Smooth muscle cell (in vitro differentiated cells): ENCODE results near the gene ODAD4. TPM values are rescaled to one million over a fixed set of nuclear protein-coding genes. Genes with fewer than 3 reads are reported as not detected.

ENCODE experiments used
- DNase-seq: peaks from one replicate; lab custom pipeline; 2025; ENCODE audit not compliant: unreplicated experiment; lab: John Stamatoyannopoulos, UW
- H2AFZ ChIP-seq: fragments of 200-600 bp; sonication (generic); 2 replicates; pipeline ENCODE4 v1.6.0; 2016; ENCODE audit warnings: antibody characterized with exemption, low read depth, mild to moderate bottlenecking
- H3F3A ChIP-seq: fragments of 200-600 bp; sonication (generic); 2 replicates; pipeline ENCODE4 v1.6.0; 2017; ENCODE audit warnings: antibody characterized with exemption, low read depth
- H3K27ac ChIP-seq: fragments of 200-600 bp; sonication (generic); 2 replicates; pipeline ENCODE4 v1.5.1; 2016; ENCODE audit warnings: low read depth, mild to moderate bottlenecking
- H3K27me3 ChIP-seq: fragments of 200-600 bp; sonication (generic); 2 replicates; pipeline ENCODE4 v1.6.1; 2016; ENCODE audit warnings: low read depth, mild to moderate bottlenecking
- H3K36me3 ChIP-seq: fragments of 200-600 bp; sonication (generic); 2 replicates; pipeline ENCODE4 v1.5.1; 2016; ENCODE audit warnings: low read depth
- H3K4me1 ChIP-seq: fragments of 200-600 bp; sonication (generic); 2 replicates; pipeline ENCODE4 v1.5.1; 2016; ENCODE audit warnings: low read depth
- H3K4me2 ChIP-seq: fragments of 200-600 bp; sonication (generic); 2 replicates; pipeline ENCODE4 v1.6.0; 2016; ENCODE audit warnings: mild to moderate bottlenecking
- H3K4me3 ChIP-seq: fragments of 200-600 bp; sonication (generic); 2 replicates; pipeline ENCODE4 v1.5.1; 2016; ENCODE audit warnings: mild to moderate bottlenecking
- H3K79me2 ChIP-seq: fragments of 200-600 bp; sonication (generic); 2 replicates; pipeline ENCODE4 v1.6.0; 2016; ENCODE audit warnings: low read depth, mild to moderate bottlenecking
- H3K9ac ChIP-seq: fragments of 200-600 bp; sonication (generic); 2 replicates; pipeline ENCODE4 v1.6.0; 2016; ENCODE audit warnings: low read depth
- H3K9me3 ChIP-seq: fragments of 200-600 bp; sonication (generic); replicated peaks from 2 replicates; pipeline ENCODE4 v1.5.1; 2016; ENCODE audit warnings: low read depth
- H4K20me1 ChIP-seq: fragments of 200-600 bp; sonication (generic); 2 replicates; pipeline ENCODE4 v1.6.0; 2016; ENCODE audit warnings: low read depth
- CTCF ChIP-seq: fragments of 200-600 bp; sonication (generic); IDR thresholded peaks from 2 replicates; pipeline ENCODE4 v1.5.1; 2017; ENCODE audit warnings: borderline replicate concordance, mild to moderate bottlenecking, antibody characterized with exemption; ENCODE audit not compliant: insufficient read depth, poor library complexity, severe bottlenecking
- WGBS: methylation state at CpG from one replicate; pipeline ENCODE4 v1.1.7; 2016; ENCODE audit warnings: low lambda C conversion rate; 5-methylcytosine and 5-hydroxymethylcytosine counted together
- polyA plus RNA-seq: library from polyadenylated mRNA; unstranded; fragments of >200 nt; fragmentation: Nextera tagmentation; extraction: Ambion mirVana; gene quantifications from 2 replicates; pipeline ENCODE4 v1.2.1, GENCODE V29; 2016
- total RNA-seq: library from RNA; depleted of rRNA; stranded (reverse); fragments of >200 nt; gene quantifications from 2 replicates; pipeline ENCODE4 v1.2.3, GENCODE V29; 2014

The ODAD4 gene
- total and polyA plus RNA-seq, 2 experiments from 2014 or later, result 1.5 to 3.2 TPM

- H3K27ac ChIP-seq, result no peak overlapping the region
- H3K9me3 ChIP-seq, result no peaks in the 10 kb centered on the region
- no peak overlapping the region for H3K4me2 ChIP-seq
- H3K27me3 ChIP-seq, result no peaks in the 10 kb centered on the region
- WGBS, result 97% methylated on average over 9 of the region's 9 CpGs
- no peak overlapping the region for H3K9ac ChIP-seq
- peaks cover 6% of the 10 kb centered on the region for H3K79me2 ChIP-seq
- peaks cover 16% of the 10 kb centered on the region for H4K20me1 ChIP-seq
- no peaks in the 10 kb centered on the region for H3F3A ChIP-seq
- no peaks in the 10 kb centered on the region for H3K4me1 ChIP-seq
- DNase-seq, result no peak
- no peak for TF ChIP-seq CTCF
- H3K4me3 ChIP-seq, result no peak overlapping the region
- peaks cover 10% of the 10 kb centered on the region for H3K36me3 ChIP-seq
- H2AFZ ChIP-seq, result no peak overlapping the region
Observed at GRCh38 chr17:41975099-41976083, 45.0 kb downstream of the ODAD4 start.

GRCh38 chr17:41976142-41976768 is 45.8 kb downstream of the ODAD4 start:
- H3K27me3 ChIP-seq, result no peaks in the 10 kb centered on the region
- 94% methylated on average over 11 of the region's 11 CpGs for WGBS
- peaks cover 7% of the 10 kb centered on the region for H3K79me2 ChIP-seq
- H3K9ac ChIP-seq, result no peak overlapping the region
- no peak overlapping the region for H2AFZ ChIP-seq
- no peaks in the 10 kb centered on the region for H3F3A ChIP-seq
- peaks cover 9% of the 10 kb centered on the region for H4K20me1 ChIP-seq
- H3K4me2 ChIP-seq, result no peak overlapping the region
- H3K9me3 ChIP-seq, result no peaks in the 10 kb centered on the region
- H3K36me3 ChIP-seq, result peaks cover 19% of the 10 kb centered on the region
- H3K27ac ChIP-seq, result no peak overlapping the region
- no peak overlapping the region for H3K4me3 ChIP-seq
- no peak for DNase-seq
- no peak for TF ChIP-seq CTCF
- no peaks in the 10 kb centered on the region for H3K4me1 ChIP-seq

DNA sequence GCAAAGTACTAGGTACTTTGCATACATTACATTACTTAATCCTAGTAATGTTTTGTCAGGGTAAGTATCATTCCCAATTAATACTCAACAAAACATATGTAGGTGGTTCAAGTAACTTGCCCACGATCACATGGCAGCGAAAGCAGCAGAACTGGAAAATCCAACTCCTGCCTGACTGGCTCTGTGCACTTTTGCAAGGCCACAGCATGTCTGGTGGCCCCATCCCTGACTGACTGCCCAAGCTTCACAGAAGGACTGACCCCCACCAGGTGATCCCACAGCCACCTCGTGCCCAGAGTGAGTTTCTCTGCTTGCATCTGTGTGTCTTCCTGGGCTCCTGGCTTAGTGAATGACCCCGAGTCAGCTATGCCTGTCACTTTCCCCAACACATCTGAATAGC is 47.6 kb downstream of the ODAD4 start:
- 92% methylated on average over 4 of the region's 4 CpGs for WGBS
- no peak overlapping the region for H3K27ac ChIP-seq
- no peak overlapping the region for H3K9ac ChIP-seq
- peaks cover 9% of the 10 kb centered on the region for H4K20me1 ChIP-seq
- no peaks in the 10 kb centered on the region for H3K27me3 ChIP-seq
- no peaks in the 10 kb centered on the region for H3K4me1 ChIP-seq
- H3K4me3 ChIP-seq, result no peak overlapping the region
- peaks cover 7% of the 10 kb centered on the region for H3K79me2 ChIP-seq
- peaks cover 23% of the 10 kb centered on the region for H3K36me3 ChIP-seq
- H3F3A ChIP-seq, result no peaks in the 10 kb centered on the region
- H3K9me3 ChIP-seq, result no peaks in the 10 kb centered on the region
- no peak overlapping the region for H3K4me2 ChIP-seq
- DNase-seq, result no peak
- no peak overlapping the region for H2AFZ ChIP-seq
- TF ChIP-seq CTCF, result no peak
